Measurements from ENCODE around the gene KHNYN. TPM values are rescaled to one million over a fixed set of nuclear protein-coding genes. Genes with fewer than 3 reads are reported as not detected.

Gene KHNYN
- total RNA-seq, 1 donor: 43.2 TPM

DNA sequence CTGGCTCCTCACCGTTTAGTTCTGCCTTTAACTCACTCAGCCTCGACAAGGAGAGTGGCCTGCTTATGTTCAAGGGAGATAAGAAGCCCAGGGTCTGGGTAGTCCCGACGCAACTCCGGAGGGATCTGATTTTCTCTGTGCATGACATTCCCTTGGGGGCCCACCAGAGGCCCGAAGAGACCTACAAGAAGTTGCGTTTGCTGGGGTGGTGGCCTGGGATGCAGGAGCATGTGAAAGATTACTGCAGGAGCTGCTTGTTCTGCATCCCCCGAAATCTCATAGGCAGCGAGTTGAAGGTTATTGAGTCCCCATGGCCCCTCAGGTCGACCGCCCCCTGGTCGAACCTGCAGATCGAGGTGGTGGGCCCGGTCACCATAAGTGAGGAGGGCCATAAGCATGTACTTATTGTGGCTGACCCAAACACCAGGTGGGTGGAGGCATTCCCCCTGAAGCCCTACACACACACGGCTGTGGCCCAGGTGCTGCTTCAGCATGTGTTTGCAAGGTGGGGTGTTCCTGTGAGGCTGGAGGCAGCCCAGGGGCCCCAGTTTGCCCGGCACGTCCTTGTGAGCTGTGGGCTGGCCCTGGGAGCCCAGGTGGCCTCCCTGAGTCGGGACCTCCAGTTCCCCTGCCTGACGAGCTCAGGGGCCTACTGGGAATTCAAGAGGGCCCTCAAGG, 13.4 kb upstream of the KHNYN start:
- TF ChIP-seq, protein P1, sequence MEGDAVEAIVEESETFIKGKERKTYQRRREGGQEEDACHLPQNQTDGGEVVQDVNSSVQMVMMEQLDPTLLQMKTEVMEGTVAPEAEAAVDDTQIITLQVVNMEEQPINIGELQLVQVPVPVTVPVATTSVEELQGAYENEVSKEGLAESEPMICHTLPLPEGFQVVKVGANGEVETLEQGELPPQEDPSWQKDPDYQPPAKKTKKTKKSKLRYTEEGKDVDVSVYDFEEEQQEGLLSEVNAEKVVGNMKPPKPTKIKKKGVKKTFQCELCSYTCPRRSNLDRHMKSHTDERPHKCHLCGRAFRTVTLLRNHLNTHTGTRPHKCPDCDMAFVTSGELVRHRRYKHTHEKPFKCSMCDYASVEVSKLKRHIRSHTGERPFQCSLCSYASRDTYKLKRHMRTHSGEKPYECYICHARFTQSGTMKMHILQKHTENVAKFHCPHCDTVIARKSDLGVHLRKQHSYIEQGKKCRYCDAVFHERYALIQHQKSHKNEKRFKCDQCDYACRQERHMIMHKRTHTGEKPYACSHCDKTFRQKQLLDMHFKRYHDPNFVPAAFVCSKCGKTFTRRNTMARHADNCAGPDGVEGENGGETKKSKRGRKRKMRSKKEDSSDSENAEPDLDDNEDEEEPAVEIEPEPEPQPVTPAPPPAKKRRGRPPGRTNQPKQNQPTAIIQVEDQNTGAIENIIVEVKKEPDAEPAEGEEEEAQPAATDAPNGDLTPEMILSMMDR (IDR thresholded peaks at IDR 0.05; ENCODE audit: insufficient read depth, low read depth, low read length): no peak
- DNase-seq (ENCODE audit: low read depth): no peak
- H3K4me3 ChIP-seq (ENCODE audit: low read depth, low read length): no peak overlapping the region

DNA sequence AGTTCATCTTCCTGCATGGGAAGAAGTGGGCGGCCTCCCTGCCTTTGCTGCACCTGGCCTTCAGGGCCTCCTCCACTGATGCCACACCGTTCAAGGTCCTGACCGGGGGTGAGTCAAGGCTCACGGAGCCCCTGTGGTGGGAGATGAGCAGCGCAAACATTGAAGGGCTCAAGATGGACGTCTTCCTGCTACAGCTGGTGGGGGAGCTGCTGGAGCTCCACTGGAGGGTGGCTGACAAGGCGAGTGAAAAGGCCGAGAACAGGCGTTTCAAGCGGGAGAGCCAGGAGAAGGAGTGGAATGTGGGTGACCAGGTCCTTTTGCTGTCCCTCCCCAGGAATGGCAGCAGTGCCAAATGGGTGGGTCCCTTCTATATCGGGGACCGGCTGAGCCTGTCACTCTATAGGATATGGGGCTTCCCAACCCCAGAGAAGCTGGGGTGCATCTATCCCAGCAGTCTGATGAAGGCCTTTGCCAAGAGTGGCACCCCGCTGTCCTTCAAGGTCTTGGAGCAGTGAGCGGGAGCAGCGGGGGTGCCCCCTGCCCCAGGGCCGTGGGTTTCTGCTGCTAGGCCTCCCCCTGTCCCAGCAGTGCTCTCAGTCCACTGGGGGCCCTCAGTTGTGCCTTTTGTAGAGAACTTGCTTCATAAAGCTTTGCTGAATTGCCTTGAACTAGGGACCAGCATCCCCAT, 12.7 kb upstream of the KHNYN start:
- no peak for DNase-seq (ENCODE audit: low read depth)
- TF ChIP-seq, protein P1 (IDR thresholded peaks at IDR 0.05; ENCODE audit: insufficient read depth, low read depth, low read length): no peak
- H3K4me3 ChIP-seq (ENCODE audit: low read depth, low read length): no peak overlapping the region

DNA sequence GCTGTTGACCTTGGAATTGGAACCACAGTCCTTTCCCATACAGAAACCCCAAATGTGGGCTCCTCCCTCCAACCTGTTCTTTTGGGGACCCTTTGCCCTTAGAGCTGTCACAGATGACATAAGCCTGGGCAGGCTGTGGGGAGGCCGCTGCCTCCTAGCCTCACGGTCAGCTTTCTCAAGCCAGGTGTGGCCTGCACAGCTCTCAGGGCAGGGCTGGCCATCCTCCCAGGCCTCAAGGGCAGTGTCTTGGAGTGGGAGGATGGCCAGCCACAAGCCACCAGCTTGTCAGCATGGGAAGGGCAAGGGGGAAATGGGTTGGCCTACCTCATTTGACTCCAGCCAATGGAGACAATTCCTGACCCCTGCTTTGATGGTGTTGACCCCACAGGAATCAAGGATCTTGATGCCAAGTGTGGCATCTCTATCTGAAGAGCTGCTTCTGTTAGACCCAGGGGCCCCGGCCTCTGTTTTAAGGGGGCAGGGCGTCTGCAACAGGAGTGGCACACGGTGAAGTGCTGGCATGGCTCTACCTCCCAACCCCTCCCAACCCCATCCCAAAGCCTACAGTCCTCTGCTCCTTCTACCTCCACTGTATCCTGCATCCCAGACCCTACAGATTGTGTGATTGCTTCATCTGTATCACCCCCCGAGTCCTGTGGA, 11.8 kb upstream of the KHNYN start:
- TF ChIP-seq, protein P1 (IDR thresholded peaks at IDR 0.05; ENCODE audit: insufficient read depth, low read depth, low read length): no peak
- DNase-seq (ENCODE audit: low read depth): no peak
- no peak overlapping the region for H3K4me3 ChIP-seq (ENCODE audit: low read depth, low read length)

DNA sequence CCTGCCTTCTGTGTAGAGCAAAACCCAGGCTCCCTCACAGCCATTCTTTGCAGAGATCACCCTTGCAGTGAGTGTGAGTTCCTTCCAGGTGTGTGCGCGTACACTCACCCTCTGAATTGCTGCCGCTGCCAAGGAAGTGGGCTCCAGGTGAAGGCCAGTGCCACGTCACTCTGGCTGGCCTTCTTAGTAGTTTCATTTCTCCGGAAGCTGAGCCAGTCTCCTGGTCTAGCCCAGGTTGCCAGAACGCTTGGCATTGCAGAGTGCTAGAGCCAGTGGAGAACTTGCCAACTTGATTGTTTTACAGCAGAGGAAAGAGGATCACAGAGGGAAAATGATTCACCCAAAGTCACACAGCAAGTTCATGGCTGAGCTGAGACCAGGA, 11.3 kb upstream of the KHNYN start:
- TF ChIP-seq, protein P1 (IDR thresholded peaks at IDR 0.05; ENCODE audit: insufficient read depth, low read depth, low read length): no peak
- no peak for DNase-seq (ENCODE audit: low read depth)
- H3K4me3 ChIP-seq (ENCODE audit: low read depth, low read length): no peak overlapping the region

DNA sequence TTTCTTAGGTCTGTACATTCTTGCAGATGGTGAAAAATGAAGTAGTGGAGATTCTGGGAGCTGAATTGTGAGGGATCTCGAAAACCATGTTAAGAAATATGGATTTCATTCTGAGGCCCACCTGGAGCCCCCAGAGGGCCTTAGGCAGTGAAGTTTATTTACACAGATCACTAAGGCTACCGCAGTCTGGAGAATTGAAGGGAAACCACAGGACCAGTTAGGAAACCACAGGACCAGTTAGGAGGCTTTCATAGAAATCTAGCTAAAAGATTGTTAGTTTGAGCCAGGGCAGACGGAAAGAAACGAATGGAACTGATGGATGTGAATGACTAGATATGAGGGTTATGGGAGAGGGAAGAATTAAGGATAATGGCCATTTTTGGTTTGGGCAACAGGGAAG, 7.5 kb upstream of the KHNYN start:
- DNase-seq (ENCODE audit: low read depth): no peak
- H3K4me3 ChIP-seq (ENCODE audit: low read depth, low read length): no peak overlapping the region
- TF ChIP-seq, protein P1 (IDR thresholded peaks at IDR 0.05; ENCODE audit: insufficient read depth, low read depth, low read length): no peak

DNA sequence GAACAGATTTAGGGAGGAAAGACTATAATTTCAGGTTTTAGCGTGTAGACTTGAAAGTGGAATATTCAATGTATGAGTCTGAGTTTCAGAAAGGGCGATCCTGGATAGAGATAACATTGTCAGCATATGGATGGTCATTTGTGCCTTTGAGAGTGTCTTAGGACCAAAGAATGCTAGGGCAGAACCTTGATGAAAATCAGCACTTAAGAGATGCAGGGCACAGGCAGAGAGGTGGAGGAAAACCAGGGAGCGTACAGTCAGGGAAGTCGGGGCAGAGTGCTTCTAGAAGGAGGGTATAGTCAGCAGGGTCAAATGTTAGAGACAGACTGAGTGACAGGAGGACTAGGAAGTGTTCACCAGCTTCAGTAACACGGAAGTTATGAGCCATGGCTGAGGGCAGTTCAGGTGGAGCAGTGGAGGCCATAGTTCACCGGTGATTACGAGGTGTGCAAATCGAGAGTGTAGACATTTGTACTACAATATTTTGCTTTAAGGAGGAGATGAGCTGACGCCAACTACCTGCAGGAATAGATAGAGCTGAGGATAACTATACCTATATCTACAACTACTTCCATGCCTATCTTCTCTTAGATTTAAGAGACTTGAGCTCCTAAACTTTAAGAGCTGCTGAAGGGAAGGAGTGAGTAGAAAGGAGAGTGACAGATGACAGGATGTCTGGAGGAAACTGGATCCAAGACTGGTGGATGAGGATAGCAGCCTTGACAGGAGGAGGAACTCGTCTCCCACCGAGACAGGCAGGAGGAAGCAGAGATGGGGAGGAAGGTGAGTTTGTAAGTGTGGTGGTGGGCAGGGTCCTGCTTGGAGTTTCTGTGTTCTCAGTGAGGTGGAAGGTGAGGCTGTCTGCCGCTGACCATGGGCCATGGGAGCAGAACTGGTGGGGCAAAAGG, 6.8 kb upstream of the KHNYN start:
- no peak overlapping the region for H3K4me3 ChIP-seq (ENCODE audit: low read depth, low read length)
- DNase-seq (ENCODE audit: low read depth): no peak
- TF ChIP-seq, protein P1 (IDR thresholded peaks at IDR 0.05; ENCODE audit: insufficient read depth, low read depth, low read length): no peak

Measured in fibroblast of villous mesenchyme (primary cell).